ENCODE data around the gene SEPTIN2. TPM values are rescaled to one million over a fixed set of nuclear protein-coding genes. Genes with fewer than 3 reads are reported as not detected.

Gene SEPTIN2
- 134 TPM for polyA plus RNA-seq

DNA sequence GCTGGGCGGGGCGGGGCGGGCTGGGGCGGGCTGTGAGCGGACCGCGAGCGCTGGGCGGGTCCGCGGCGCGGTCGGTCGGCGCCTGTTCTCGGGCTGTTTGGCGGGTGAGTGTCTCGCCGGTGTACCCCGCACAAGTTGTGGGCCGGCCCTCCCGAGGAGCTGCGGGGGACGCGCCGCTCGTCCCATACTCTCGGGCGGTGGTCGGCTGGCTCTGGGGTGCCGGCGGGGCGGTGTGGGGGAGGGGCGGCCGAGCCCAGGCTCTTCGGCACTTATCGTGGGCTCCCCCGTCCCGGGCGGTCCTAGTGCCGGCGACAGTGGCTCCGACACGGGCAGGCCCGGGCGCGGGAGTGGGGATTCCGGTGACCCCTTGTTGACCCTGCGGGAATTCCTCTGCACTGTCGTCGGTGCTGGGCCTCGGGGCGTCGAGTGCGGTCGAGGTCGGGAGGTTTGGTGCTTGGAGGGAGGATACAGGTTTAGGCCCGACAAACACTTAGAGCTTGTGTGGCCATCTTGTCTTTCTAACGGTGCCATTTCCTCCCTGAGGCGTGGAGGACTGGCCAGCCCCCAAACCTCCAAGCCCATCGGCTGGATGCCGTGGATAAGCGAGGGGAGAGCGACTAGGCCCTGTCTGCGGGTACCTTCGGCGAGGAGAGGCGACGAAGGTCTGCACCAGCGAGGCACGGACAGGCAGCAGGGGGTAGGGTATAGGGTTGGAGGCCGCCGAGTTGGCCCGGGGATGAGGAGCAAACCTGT, at the start of gene SEPTIN2:
SEPTIN2 (plus strand) TSS at position 47 of the 753 bp plus-strand sequence. CDS start 8,308 bp downstream, outside the sequence.
- Mint-ChIP-seq H3K27ac (peak within 1 kb of the TSS; percentile 100), H3K9me3 (no peaks in the 10 kb centered on the region), H3K36me3 (peaks cover 5% of the 10 kb centered on the region), H3K27me3 (peaks cover 1% of the 10 kb centered on the region), H3K4me1 (peaks cover 44 to 59% (median 50%) of the 10 kb centered on the region in 3 donors), H3K4me3 (peak within 1 kb of the TSS; percentile 97 to 100 (median 99))

DNA sequence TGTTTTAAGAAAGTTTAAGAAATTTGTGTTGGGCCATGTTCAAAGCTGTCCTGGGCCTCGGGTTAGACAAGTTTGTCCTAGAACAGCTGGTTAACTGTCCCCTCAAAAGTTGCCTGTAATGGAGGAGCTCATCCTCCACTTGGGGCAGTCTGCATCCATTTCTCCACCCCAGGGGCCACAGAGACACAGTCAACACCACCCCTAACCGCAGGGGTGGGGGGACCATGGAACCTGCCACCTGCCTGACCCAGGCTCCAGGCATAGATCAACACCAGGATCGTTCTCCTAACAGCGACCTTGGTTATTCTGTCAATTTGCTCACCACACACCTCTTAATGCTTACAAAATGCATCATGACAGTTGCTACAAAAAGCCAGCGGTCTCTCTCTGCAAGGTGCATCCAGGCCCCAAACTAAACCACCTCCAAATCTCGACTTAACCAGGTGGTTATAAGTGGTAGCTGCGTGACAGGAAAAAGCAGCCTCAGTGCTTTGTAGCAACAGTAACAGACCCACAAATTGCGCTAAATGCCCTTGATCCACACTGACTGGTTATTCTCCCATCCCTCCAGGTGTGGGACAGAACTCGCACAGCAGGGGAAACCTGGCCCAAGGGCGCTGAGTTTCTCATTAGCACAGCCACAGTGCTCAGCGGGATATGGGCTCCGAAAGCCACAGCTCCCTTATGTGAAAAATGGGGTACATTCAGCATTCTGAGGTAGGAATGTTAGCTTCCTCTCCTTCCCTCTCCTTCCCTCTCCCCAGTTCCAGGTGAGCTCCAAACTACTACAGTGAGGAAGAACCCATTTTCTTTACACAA, 48.3 kb upstream of the SEPTIN2 start:
- no peaks in the 10 kb centered on the region for H3K9me3 Mint-ChIP-seq
- peaks cover 12 to 18% (median 17%) of the 10 kb centered on the region in 3 donors for H3K4me1 Mint-ChIP-seq
- H3K27me3 Mint-ChIP-seq = no peaks in the 10 kb centered on the region
- H3K27ac Mint-ChIP-seq = no peak overlapping the region
- H3K4me3 Mint-ChIP-seq = peak overlapping the region in 1 of 4 donors; percentile 81
- H3K36me3 Mint-ChIP-seq = no peaks in the 10 kb centered on the region

DNA sequence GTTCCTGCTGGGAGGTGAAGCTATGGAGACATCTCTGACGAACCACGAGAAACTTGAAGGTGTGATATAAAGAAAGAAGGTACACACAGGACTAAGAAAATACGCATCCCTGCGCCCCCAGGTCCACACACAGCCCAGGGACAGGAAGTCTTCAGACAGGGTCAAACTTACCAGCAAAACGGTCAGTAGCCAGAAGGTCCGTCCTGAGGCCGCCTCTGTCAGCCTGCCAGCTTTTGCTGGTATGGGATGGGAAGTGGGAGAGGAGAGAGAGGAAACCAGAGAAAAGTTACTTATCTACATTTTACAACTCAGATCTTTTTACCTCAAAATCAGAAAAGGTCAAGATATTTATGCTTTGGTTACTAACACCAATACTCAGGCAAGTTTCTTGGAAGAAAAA, 47.4 kb upstream of the SEPTIN2 start:
- Mint-ChIP-seq H3K27me3 (no peaks in the 10 kb centered on the region), H3K9me3 (no peaks in the 10 kb centered on the region), H3K4me3 (peak overlapping the region in 1 of 4 donors; percentile 81), H3K4me1 (peaks cover 14 to 19% (median 17%) of the 10 kb centered on the region in 3 donors), H3K36me3 (no peaks in the 10 kb centered on the region), H3K27ac (peak overlapping the region in 1 of 3 donors; percentile 74)

DNA sequence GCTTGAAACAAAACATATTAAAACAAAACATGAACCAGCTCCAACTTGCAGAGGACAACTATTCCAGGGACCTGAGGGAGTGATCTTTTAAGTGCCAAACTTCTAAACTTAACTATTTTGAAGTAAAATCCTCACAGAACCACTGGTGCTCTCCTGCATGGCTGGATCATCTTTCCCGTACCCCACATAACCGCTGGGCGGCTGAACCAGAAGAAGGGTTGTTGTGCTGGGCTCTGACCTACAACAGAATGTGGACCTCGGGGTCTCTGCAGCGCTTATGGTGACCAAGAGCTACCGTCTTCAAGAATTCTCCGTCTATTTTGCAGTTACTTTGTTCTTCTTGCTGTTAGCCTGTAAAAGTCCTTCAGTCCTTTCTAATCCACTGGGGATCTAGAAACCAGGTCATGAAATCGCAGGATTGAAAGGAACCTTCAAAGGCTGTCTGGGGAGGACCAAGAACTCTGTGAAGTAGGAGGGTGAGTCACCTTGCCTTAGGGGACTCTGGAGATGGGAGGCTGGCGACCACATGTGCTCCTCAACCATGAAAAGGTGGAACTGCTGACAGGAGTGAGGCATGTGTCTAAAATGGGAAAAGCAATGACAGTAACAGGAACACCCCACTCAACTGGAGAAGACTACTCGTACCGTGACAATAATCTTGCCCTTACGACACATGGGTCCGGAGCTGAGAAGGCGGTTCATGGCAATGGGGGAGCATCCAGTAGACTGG, 46.8 kb upstream of the SEPTIN2 start:
- peak overlapping the region in 2 of 3 donors; percentile 57 to 74 for H3K27ac Mint-ChIP-seq
- no peaks in the 10 kb centered on the region for H3K27me3 Mint-ChIP-seq
- H3K36me3 Mint-ChIP-seq = no peaks in the 10 kb centered on the region
- H3K9me3 Mint-ChIP-seq = no peaks in the 10 kb centered on the region
- peak overlapping the region in 2 of 4 donors; percentile 42 to 99 for H3K4me3 Mint-ChIP-seq
- peaks cover 19 to 23% (median 19%) of the 10 kb centered on the region in 3 donors for H3K4me1 Mint-ChIP-seq

DNA sequence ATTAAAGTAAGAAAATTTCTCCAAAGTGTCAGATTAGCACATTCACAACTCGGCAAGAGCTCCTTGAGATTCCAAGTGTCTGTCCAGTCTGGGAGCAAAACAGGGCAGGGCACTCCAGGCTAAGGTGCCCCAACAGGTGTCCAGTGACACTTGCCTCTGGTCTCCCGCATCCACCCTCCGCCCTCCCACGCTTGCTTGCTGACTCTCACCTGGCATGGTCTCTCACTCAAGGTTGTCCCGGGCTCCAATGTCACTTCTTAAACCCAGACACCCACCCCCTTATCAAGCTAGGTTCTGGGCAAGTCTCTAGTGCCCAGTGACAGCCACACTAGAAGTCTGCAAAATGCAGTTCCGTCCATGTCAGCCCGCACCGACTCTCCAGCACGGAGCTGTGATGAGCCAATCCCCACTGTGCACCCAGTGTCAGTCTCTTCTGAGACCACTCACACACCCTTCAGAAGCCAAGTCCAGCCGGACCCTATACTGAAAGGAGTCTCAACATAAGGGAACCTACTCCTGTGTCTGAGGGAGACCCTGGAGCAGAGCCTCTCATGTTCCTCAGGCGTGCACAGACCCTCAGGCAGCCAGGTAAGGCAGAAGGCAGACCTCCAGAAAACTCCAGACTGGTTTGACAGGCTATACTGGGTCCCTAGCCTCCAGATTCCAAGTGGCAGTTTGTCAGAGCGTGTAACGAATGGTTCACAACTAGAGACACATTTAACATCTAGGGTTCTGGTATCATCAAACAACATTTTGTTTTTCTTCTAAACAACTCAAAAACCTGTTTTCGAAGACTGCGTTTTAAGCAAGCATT, 45.8 kb upstream of the SEPTIN2 start:
- peak overlapping the region in 2 of 4 donors; percentile 43 to 99 for H3K4me3 Mint-ChIP-seq
- no peaks in the 10 kb centered on the region for H3K9me3 Mint-ChIP-seq
- peak overlapping the region in 2 of 3 donors; percentile 12 to 75 for H3K27ac Mint-ChIP-seq
- H3K27me3 Mint-ChIP-seq = no peaks in the 10 kb centered on the region
- H3K4me1 Mint-ChIP-seq = peaks cover 20 to 26% (median 21%) of the 10 kb centered on the region in 3 donors
- no peaks in the 10 kb centered on the region for H3K36me3 Mint-ChIP-seq

DNA sequence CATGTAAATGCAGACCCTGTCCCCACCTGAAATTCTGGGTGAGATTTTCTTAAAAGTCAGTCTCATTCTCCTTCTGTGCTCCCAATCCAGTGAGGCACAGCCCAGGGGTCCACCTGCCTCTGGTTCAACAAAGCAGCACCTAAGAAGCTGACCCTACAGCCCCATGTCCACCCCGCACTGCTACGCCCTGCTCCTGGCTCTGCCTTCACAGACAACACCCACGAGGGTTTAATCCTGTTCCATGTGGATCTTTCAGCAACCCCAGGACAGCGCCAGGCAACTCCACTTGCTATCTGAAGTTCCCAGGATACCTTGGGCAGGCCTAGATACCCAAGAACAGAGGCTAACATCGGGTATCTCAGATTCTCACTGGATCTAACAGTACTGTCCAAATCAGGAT, 45.2 kb upstream of the SEPTIN2 start:
- Mint-ChIP-seq H3K9me3 (peaks cover 0 to 6% (median 0%) of the 10 kb centered on the region in 3 donors), H3K27ac (peak overlapping the region in 1 of 3 donors; percentile 75), H3K36me3 (no peaks in the 10 kb centered on the region), H3K4me3 (peak overlapping the region in 3 of 4 donors; percentile 93 to 99 (median 98)), H3K27me3 (no peaks in the 10 kb centered on the region), H3K4me1 (peaks cover 20 to 26% (median 21%) of the 10 kb centered on the region in 3 donors)

DNA sequence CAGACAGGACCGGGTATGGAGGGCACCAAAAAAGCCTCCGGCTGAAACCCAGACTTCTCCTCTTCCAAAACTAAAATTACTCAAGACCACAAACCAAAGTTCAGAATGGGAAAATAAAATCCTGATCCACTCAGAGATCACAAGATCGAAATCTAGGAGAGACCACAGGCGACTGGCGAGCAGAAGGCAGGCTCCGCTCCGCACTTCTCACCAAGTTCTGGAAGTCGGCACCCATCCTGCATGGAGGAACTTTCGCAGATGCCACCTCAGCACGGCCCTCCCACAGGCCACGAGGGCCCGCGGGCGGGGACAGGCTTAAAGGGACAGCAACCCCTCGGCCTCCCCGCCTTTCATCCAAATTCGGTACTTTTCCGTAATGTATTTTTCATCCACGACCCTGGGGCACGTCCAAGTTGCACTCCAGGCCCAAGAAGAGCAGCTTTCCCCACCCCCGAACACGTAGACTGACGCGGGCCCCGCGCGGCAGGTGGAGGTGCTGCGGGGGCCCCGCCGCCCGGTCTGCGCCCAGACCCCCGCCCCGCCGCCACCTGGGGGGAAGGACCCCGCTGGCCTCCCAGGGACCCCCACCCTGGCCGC, 43.9 kb upstream of the SEPTIN2 start:
- no peaks in the 10 kb centered on the region for H3K36me3 Mint-ChIP-seq
- H3K4me1 Mint-ChIP-seq = peaks cover 20 to 26% (median 21%) of the 10 kb centered on the region in 3 donors

DNA sequence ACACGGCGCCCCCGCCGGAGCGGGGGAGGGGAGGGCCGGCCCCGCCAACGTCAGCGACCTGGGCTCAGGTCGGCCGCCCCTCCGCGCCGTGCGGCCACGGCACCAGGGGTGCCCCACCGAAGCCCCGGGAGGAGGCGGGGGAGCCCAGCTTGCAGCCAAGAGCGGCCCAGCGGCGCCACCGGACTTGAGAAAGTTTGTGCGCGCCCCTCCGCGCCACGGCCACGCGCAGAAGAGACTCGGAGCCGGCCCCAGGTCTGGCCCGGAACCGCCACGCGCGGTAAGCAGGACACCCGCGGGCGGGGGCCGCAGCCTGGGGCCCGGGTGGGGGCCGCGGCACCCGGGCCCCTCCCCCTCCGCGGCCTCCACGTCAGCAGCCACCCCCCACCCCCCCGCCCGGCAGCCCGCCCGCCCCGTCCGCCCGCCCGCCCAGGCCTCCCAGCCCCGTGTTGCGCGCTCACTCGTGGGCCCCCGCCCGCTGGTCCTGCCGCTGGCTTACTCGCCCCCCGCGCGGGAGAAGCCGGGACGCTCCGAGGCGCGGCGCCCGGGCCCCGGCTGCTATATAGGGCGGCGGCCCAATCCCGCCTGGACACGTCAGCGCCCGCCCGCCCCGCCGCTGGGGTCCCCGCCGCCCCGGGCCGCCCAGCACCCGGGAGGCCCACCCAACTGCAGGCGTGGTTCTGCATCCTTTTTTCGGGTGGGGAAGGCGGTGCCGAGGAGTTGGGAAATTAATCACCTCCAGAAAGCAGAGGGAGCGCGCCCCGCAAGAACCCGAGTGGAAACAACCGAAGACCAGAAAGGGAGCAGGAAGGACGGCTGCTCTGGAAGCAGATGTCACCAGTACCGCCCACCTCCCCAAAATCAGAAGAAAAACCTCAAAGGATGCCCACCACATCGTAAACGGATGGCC, 43.2 kb upstream of the SEPTIN2 start:
- Mint-ChIP-seq H3K36me3 (no peaks in the 10 kb centered on the region), H3K27me3 (no peaks in the 10 kb centered on the region), H3K4me1 (peaks cover 22 to 26% (median 22%) of the 10 kb centered on the region in 3 donors), H3K9me3 (peaks cover 0 to 11% (median 0%) of the 10 kb centered on the region in 3 donors), H3K27ac (peak overlapping the region in 1 of 3 donors; percentile 72), H3K4me3 (peak overlapping the region; percentile 81 to 99 (median 90))

More for the DNA sequence above, 43.9 kb upstream of the SEPTIN2 start:
- Mint-ChIP-seq H3K27ac (peak overlapping the region; percentile 72 to 84 (median 76)), H3K9me3 (peaks cover 0 to 11% (median 0%) of the 10 kb centered on the region in 3 donors), H3K27me3 (no peaks in the 10 kb centered on the region), H3K4me3 (peak overlapping the region; percentile 93 to 99 (median 98))

DNA sequence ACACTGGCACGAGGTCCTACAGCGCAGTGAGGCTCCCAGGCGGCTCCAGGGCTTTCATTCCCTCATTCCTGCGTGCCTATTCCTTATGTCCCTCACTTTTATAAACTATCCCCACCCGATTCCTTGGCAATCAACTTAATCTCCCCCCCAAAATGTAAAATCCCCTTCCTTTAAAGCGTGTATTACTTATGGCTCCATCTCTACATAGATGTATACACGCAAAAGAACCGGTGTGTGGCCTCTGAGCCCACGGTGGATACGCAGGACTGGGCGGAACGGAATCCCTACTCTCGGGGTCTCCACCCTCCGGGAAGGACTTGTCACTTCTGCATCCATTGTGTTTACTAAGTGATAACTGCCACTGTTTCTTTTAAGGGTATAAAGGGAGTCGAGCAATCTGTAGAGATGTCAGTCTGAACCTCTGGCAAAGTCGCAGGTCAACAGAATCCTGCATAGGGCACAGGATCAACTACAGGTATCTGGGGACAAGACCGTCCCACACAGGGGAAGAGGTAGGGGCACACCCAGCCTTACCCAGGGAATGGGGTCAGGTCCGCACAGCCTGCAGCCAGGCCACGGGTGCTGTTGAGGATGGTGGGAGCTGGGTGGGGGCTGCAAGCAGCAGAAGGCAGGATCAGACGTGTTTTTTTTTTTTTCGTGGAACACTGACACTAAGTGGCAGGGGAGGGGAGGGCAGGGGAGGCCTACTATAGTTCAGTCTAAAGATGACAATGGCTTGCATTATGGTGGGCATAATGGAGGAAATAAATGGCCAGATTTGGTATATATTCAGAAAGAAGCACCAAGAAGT, 42.3 kb upstream of the SEPTIN2 start:
- peaks cover 0 to 11% (median 0%) of the 10 kb centered on the region in 3 donors for H3K9me3 Mint-ChIP-seq
- H3K4me3 Mint-ChIP-seq = peak overlapping the region; percentile 34 to 91 (median 85)
- H3K36me3 Mint-ChIP-seq = no peaks in the 10 kb centered on the region
- no peaks in the 10 kb centered on the region for H3K27me3 Mint-ChIP-seq
- peaks cover 21 to 23% (median 22%) of the 10 kb centered on the region in 3 donors for H3K4me1 Mint-ChIP-seq
- peak overlapping the region in 2 of 3 donors; percentile 34 to 48 for H3K27ac Mint-ChIP-seq

DNA sequence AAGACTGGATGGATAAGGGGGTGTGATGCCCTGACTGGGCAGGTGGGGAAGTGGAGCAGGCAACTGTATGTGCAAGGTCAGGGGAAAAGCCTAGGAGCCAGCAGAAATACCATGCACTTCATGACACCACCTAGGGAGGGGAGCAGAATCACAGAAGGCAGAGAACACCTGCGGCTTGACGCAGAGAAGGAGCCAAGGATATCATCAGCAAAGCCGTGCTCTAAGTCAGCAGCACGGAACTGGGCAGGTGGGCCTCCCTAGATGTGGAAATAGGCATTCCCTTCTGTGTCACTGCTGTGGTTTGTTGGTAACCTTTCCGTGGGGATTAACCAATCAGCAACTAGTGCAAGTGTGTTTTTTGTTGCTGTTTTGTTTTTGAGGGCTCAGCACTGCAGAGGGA, 41.6 kb upstream of the SEPTIN2 start:
- peaks cover 20 to 23% (median 21%) of the 10 kb centered on the region in 3 donors for H3K4me1 Mint-ChIP-seq
- H3K9me3 Mint-ChIP-seq = peaks cover 0 to 11% (median 0%) of the 10 kb centered on the region in 3 donors
- H3K36me3 Mint-ChIP-seq = no peaks in the 10 kb centered on the region
- H3K27ac Mint-ChIP-seq = peak overlapping the region in 1 of 3 donors; percentile 48
- no peaks in the 10 kb centered on the region for H3K27me3 Mint-ChIP-seq
- H3K4me3 Mint-ChIP-seq = peak overlapping the region; percentile 31 to 91 (median 62)

DNA sequence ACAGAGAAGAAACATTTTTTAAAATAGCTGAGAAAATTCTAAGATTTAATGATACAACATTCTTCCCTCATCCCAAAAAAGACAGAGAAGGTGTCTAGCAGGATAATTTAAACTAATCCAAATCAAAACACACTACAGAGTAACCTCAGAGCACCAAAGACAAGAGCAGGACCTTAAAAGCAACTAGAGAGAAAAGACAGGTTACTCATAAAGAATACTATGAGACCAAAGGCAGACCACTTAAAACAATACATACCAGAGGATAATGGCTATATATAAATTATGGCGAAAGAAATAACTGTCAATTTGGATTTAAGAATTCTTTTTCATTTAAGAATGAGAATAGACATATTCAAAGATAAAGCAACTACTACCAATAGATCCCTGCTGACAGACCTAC, 40.2 kb upstream of the SEPTIN2 start:
- Mint-ChIP-seq H3K27me3 (no peaks in the 10 kb centered on the region), H3K9me3 (peaks cover 0 to 11% (median 0%) of the 10 kb centered on the region in 3 donors), H3K4me1 (peaks cover 26 to 27% (median 26%) of the 10 kb centered on the region in 3 donors), H3K36me3 (no peaks in the 10 kb centered on the region), H3K4me3 (peak overlapping the region in 1 of 4 donors; percentile 34), H3K27ac (no peak overlapping the region)

DNA sequence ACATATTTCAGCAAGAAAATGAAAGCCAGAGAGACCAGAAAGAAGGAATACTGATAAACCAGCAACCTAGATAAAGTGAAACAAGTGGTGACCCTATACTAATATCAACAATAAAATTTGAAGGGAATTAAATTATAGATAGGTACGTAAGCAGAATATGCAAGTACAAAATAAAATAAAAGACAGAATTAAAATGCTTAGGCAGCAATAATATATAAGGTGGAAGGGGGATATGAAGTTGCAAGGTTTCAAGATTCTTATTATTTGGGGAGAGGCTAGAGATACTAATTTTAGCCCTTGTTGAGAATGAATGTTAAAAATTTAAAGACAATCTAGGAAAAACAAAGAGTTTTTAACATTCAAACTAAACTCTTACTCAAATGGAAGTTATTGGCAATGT, 39.8 kb upstream of the SEPTIN2 start:
- H3K9me3 Mint-ChIP-seq = peaks cover 0 to 11% (median 0%) of the 10 kb centered on the region in 3 donors
- H3K4me3 Mint-ChIP-seq = no peak overlapping the region
- no peak overlapping the region for H3K27ac Mint-ChIP-seq
- H3K4me1 Mint-ChIP-seq = peaks cover 25 to 28% (median 25%) of the 10 kb centered on the region in 3 donors
- no peaks in the 10 kb centered on the region for H3K27me3 Mint-ChIP-seq
- no peaks in the 10 kb centered on the region for H3K36me3 Mint-ChIP-seq

All from IgD-negative memory B cell (primary cell).